GM12801 (cell line): ENCODE data around the gene SCNN1G.

ENCODE experiments used
- TF ChIP-seq, protein P1 (sequence below): IDR thresholded peaks from one replicate; pipeline ENCODE4 v1.5.1; 2011; ENCODE audit warnings: control low read depth; ENCODE audit not compliant: insufficient read length; ENCODE audit errors: extremely low read depth

Gene SCNN1G

DNA sequence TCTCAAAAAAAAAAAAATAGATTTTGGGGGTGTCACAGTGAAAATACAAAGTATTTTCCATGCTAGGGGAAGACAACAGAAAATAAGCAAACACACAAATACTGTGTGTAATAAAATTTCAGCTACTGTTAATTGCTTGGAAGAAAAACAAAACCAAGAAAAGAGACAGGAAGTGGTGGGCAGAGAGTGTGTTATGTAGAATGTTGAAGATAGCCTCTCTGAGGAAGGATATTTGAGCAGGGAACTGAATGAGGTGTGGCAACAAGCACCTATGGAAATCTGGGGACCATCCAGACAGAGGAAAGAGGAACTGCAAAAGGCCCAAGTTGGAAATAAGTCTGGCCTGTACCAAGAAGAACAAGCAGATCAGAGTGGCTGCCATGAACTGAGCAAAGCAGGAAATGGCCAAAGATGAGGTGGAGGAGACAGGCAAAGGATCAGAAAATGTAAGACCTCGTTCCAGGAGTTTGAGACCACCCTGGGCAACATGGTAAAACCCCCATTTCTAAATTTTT is 25.5 kb upstream of the SCNN1G start:
- TF ChIP-seq, protein P1, sequence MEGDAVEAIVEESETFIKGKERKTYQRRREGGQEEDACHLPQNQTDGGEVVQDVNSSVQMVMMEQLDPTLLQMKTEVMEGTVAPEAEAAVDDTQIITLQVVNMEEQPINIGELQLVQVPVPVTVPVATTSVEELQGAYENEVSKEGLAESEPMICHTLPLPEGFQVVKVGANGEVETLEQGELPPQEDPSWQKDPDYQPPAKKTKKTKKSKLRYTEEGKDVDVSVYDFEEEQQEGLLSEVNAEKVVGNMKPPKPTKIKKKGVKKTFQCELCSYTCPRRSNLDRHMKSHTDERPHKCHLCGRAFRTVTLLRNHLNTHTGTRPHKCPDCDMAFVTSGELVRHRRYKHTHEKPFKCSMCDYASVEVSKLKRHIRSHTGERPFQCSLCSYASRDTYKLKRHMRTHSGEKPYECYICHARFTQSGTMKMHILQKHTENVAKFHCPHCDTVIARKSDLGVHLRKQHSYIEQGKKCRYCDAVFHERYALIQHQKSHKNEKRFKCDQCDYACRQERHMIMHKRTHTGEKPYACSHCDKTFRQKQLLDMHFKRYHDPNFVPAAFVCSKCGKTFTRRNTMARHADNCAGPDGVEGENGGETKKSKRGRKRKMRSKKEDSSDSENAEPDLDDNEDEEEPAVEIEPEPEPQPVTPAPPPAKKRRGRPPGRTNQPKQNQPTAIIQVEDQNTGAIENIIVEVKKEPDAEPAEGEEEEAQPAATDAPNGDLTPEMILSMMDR = no peak

DNA sequence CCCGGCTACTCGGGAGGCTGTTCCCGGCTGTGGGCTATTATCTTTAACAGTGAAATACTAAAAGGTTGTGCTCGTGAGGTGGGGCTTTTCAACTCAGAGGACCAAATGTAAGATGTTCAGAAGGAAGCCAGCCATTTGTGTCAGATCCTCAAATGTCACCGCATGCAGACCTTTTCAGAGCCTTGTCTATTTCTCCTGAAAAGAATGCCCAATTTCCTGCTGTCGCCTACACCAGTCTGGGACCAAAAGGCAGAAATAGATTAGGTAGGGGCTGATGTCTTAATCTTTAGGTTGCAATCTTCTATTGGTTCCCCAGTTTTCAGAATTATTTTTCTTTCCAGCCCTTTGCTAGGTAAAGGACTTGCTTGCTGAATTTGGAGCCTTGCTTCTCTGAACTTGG is 24.4 kb upstream of the SCNN1G start:
- TF ChIP-seq, protein P1 = no peak

DNA sequence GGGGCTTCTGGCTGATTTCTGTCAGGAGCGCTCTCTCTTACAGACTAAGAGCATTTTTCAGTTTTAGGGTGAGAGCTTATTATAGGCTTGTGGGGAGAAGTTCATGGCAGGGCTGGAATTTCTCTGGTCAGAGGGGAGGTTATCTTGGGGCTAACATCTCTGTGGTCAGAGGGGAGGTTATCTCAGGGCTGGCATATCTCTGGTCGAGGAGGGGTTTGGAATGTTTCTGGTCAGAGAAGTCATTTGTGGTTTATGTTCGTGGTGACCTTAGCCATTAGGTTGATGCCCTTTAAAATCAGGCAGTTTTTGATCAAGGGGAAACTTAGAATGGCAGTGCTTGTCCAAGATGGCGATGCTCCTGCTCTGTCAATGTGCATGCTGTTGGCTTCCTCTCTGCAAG is 22.5 kb upstream of the SCNN1G start:
- TF ChIP-seq, protein P1 = no peak

DNA sequence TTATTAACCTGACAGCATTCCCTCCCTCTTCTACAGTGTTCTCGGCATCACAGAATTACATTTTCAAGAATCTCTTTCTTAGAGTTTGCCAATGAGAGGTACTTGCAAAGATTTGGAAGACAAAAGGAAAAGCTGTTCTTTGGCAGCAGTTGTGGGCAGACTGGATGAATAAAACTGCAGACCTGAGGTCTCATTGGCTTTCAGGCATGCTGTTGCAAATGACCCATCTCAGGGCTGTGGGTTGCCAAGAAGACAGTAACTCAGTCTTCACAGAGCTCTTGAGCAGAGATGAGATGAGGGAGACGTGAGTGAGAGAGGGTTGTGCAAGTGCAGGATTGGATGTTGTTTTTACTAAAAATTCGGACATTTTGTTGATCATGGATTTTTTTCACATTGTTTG is 22.0 kb upstream of the SCNN1G start:
- TF ChIP-seq, protein P1 = no peak

DNA sequence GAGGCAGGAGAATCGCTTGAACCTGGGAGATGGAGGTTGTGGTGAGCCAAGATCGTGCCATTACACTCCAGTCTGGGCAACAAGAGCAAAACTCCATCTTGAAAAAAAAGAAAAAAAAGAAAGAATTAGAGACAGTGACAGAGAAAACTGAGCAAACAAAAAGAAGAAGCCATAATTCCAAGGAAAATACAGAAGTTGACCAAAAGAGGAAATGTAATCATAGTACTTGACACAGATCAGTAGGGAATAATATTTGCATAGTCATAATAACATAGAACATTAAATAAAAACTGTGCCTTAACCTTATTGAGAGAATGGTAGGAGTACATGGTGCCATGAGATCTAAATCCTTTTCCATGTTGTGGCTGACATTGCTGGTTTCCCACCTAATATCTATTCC is 18.6 kb upstream of the SCNN1G start:
- TF ChIP-seq, protein P1 = no peak

DNA sequence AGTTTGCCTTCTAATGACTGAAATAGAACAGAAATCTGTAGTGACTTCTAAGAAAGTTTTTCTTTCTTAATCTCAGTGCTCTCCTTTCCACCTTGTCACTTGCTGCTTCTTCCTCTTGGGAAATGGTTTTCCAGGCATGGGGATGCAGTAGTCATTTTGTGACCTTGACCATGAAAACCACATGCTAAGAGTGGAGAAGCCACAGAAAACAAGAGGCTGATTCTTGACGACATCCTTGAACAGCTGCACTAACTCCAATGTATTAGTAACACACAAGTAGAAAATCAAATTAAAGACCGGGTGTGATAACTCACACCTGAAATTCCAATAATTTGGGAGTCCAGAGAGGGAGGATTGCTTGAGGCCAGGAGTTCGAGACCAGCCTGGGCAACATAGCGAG is 17.8 kb upstream of the SCNN1G start:
- TF ChIP-seq, protein P1 = no peak

DNA sequence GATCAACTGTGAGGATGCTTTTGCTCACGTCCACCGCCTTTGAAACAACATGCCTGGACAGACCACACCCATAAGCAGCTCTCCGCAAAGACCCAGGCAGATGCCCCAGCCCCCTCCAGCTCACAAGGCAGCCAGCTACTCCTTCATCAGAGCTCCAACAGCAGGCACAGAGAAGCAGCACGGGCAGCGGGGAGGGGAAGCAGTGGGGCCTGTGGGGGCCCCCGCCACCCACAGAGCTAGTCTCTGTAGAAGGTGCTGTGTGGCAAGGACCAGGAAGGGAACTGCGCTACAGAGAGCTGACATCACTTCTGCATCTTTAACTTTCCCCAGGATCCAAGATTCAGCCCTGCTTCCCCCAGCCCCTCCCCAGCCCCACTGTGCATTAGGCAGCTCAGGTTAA is 10.0 kb upstream of the SCNN1G start:
- TF ChIP-seq, protein P1 = no peak

DNA sequence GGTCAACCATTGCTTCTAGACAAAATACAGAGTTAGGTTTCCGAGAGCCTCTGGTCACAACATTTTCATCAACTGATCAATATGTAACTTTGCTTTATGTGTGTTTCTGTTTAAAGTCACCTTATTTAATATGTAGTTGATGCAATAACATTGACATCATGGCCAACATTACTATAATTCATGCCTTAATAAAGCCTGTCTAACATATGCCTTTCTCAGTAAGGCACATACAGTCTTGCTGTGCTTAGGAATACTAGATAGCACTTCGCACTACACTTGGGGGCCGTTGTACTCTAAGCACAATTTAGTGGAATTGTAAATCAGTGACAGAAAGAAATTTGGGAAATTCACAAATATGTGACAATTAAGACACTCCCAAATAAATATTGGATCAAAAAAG is 9.6 kb upstream of the SCNN1G start:
- TF ChIP-seq, protein P1 = no peak
